Central memory CD8-positive, alpha-beta T cell (primary cell): ENCODE results near the gene IFNAR2.
"Not testable (repeated sequence)": the region's sequence is repeated elsewhere in the genome, so short reads cannot be mapped to it uniquely, and the experiment has no call there.

Source experiments
- ATAC-seq: fragments of 150-1000 bp; cut with Tn5 transposase; replicated peaks from 2 replicates; pipeline ENCODE4 v1.10.0; 2022; ENCODE audit warnings: mild to moderate bottlenecking, moderate FRiP score, moderate number of reproducible peaks; ENCODE audit not compliant: poor library complexity, severe bottlenecking; ENCODE audit errors: extremely low read depth
- DNase-seq, 2 donors: peaks; one replicate each; pipeline ENCODE4 v3.0.0; 2021; ENCODE audit warnings: low spot score in 2 of 2
- H3K27ac Mint-ChIP-seq: one replicate; pipeline ENCODE4 v1.8.0; 2022; ENCODE audit warnings: low read depth, mild to moderate bottlenecking, moderate library complexity, mixed read lengths
- H3K27me3 Mint-ChIP-seq: one replicate; pipeline ENCODE4 v1.8.0; 2022; ENCODE audit warnings: mixed read lengths
- H3K36me3 Mint-ChIP-seq: one replicate; pipeline ENCODE4 v1.8.0; 2022; ENCODE audit warnings: mild to moderate bottlenecking, moderate library complexity, mixed read lengths; ENCODE audit not compliant: insufficient read depth
- H3K4me1 Mint-ChIP-seq: one replicate; pipeline ENCODE4 v1.8.0; 2022; ENCODE audit warnings: mixed read lengths
- H3K4me3 Mint-ChIP-seq: one replicate; pipeline ENCODE4 v1.8.0; 2022; ENCODE audit warnings: mild to moderate bottlenecking, moderate library complexity, mixed read lengths
- H3K9me3 Mint-ChIP-seq: one replicate; pipeline ENCODE4 v1.8.0; 2022; ENCODE audit warnings: mixed read lengths

IFNAR2 gene

GRCh38 chr21:33203371-33203724 is 26.4 kb upstream of the IFNAR2 start:
- DNase-seq (no peak), ATAC-seq (no peak)
- H3K36me3 Mint-ChIP-seq = peaks cover 7% of the 10 kb centered on the region
- H3K4me1 Mint-ChIP-seq = peaks cover 58% of the 10 kb centered on the region
- H3K4me3 Mint-ChIP-seq = no peak overlapping the region
- H3K9me3 Mint-ChIP-seq = no peaks in the 10 kb centered on the region
- H3K27me3 Mint-ChIP-seq = no peaks in the 10 kb centered on the region
- no peak overlapping the region for H3K27ac Mint-ChIP-seq

DNA sequence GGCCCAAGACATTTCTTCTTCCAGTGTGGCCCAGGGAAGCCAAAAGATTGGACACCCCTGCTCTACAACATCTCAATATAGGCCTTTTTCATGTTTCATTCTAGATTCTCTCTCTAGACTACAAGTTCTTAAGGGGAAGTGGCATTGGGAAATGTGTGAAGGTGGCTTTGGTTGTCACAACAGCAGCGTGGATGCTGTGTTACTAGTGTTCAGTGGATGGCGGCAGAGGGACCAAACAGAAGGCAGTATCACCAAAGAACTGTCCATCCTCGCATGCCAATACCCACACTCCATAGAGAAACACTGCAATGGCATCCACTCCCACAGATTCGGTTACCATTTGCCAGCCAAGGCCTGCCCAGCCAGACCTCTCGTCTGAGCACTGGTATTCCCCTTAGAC is 24.3 kb upstream of the IFNAR2 start:
- DNase-seq = peak in 1 of 2 donors; percentile 27
- Mint-ChIP-seq H3K4me1 (peaks cover 50% of the 10 kb centered on the region), H3K36me3 (peaks cover 7% of the 10 kb centered on the region), H3K27me3 (no peaks in the 10 kb centered on the region), H3K9me3 (no peaks in the 10 kb centered on the region), H3K4me3 (peak overlapping the region; percentile 69), H3K27ac (peak overlapping the region; percentile 91)
- peak; percentile 84 for ATAC-seq

DNA sequence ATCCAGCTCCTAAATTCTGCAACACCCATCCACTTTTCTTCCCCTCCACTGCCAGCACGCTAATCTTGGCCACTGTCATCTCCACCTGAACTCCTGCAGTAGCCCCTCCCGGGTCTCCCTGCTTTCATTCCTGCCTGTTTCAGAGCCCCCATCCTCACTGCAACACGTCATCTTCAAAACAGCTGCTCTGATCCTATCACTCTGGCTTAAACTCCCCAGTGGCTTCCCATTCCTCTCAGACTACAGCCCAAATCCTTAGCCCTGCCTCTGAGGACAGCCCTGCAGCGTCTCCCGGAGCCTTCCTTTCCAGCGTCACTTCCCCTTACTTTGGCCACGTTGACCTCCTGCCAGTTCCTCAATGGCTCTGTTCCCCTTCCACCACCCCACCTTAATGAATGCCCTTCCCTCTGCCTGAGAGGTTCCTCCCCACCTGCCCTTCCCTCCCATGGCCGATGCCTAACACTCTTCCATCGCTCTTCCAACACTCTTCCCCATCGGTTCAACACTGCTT is 22.9 kb upstream of the IFNAR2 start:
- H3K9me3 Mint-ChIP-seq = no peaks in the 10 kb centered on the region
- H3K4me1 Mint-ChIP-seq = peaks cover 45% of the 10 kb centered on the region
- ATAC-seq = no peak
- no peaks in the 10 kb centered on the region for H3K27me3 Mint-ChIP-seq
- H3K4me3 Mint-ChIP-seq = peak overlapping the region; percentile 47
- DNase-seq = no peak
- peaks cover 7% of the 10 kb centered on the region for H3K36me3 Mint-ChIP-seq
- H3K27ac Mint-ChIP-seq = peak overlapping the region; percentile 93

DNA sequence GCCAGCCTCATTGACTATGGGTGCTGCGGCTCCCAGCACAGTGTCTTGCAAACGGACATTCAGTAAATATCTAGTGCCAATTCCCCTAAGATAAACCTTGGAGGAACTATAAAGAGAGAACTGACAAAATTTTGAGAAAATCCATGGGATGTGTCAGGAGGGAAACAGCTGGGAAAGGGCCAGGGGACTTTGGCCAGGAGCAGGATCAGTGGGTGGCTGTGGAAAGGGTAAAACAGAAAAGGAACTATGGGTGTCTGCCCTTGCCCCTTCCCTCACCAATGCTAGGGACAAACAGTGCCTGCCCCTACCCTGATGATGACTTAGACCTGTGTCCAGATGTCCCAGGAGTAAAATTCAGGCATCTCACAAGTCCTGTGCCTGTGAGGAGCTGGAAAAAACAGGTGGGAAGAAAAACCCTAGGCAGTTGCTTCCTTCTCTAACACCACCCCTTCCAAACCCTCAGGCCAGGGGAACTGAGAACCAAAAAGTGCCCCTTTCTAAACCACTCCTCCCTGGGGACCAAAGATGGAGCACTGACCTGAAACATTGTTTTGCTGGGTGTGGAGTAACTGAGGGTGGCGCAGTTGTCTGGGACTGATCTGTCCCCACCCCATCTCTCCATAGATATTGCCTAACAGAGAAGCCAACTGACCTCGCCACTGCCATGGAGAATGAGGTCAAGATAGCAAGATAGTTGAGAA is 22.1 kb upstream of the IFNAR2 start:
- no peak for ATAC-seq
- H3K9me3 Mint-ChIP-seq = no peaks in the 10 kb centered on the region
- H3K27ac Mint-ChIP-seq = peak overlapping the region; percentile 93
- no peaks in the 10 kb centered on the region for H3K27me3 Mint-ChIP-seq
- H3K4me1 Mint-ChIP-seq = peaks cover 53% of the 10 kb centered on the region
- no peak for DNase-seq
- no peak overlapping the region for H3K4me3 Mint-ChIP-seq
- H3K36me3 Mint-ChIP-seq = peaks cover 9% of the 10 kb centered on the region

- no peak for DNase-seq
- Mint-ChIP-seq H3K9me3 (no peaks in the 10 kb centered on the region), H3K36me3 (peaks cover 9% of the 10 kb centered on the region), H3K27me3 (no peaks in the 10 kb centered on the region), H3K4me1 (peaks cover 53% of the 10 kb centered on the region), H3K4me3 (no peak overlapping the region), H3K27ac (no peak overlapping the region)
- ATAC-seq = no peak
Measured at GRCh38 chr21:33208534-33208933, 21.2 kb upstream of the IFNAR2 start.

DNA sequence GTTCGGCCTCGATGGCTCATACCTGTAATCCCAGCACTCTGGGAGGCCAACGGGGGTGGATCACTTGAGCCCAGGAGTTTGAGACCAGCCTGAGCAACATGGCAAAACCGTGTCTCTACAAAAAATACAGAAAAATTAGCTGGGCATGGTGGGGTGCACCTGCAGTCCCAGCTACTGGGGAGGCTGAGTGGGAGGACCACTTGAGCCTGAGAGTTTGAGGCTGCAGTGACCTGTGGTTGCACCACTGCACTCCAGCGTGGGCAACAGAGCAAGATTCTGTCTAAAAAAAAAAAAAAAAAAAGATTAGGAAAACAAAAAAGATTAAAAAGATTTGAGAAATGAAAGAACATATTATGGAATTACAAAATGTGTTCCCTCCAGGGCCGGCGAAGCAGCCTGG is 18.4 kb upstream of the IFNAR2 start:
- no peak overlapping the region for H3K4me3 Mint-ChIP-seq
- ATAC-seq (no peak), DNase-seq (no peak)
- no peaks in the 10 kb centered on the region for H3K27me3 Mint-ChIP-seq
- peaks cover 5% of the 10 kb centered on the region for H3K36me3 Mint-ChIP-seq
- peaks cover 65% of the 10 kb centered on the region for H3K4me1 Mint-ChIP-seq
- H3K9me3 Mint-ChIP-seq = no peaks in the 10 kb centered on the region
- peak overlapping the region; percentile 48 for H3K27ac Mint-ChIP-seq

- Mint-ChIP-seq H3K4me3 (peak overlapping the region; percentile 25), H3K36me3 (peaks cover 5% of the 10 kb centered on the region), H3K27ac (peak overlapping the region; percentile 52), H3K9me3 (no peaks in the 10 kb centered on the region), H3K27me3 (no peaks in the 10 kb centered on the region), H3K4me1 (peaks cover 66% of the 10 kb centered on the region)
- ATAC-seq (no peak), DNase-seq (no peak)
Measured at GRCh38 chr21:33211732-33212131, 18.0 kb upstream of the IFNAR2 start.

- Mint-ChIP-seq H3K9me3 (no peaks in the 10 kb centered on the region), H3K36me3 (peaks cover 5% of the 10 kb centered on the region), H3K27me3 (no peaks in the 10 kb centered on the region), H3K4me3 (peak overlapping the region; percentile 25), H3K4me1 (peaks cover 64% of the 10 kb centered on the region), H3K27ac (peak overlapping the region; percentile 52)
- DNase-seq (no peak), ATAC-seq (peak; percentile 38)
Measured at GRCh38 chr21:33212159-33212851, 17.4 kb upstream of the IFNAR2 start.

DNA sequence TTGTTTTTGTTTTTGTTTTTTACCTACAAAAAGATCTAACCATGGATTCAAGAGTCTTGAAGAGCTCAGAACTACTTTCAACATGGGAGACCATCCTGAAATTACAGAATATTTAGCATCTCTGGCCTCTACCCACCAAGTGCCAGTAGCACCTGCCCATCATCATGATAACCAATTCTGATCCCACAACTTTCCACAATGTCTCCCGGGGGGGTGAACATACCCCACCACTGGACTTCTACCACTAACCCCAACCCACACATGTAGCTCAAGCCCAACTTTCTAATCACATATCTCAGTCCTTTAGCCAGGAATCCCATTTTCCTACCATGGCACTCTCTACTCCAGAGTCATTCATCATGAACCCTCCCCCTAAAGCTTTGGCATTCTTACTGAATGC is 15.7 kb upstream of the IFNAR2 start:
- peak overlapping the region; percentile 9 for H3K4me3 Mint-ChIP-seq
- peak overlapping the region; percentile 80 for H3K27ac Mint-ChIP-seq
- DNase-seq = no peak

DNA sequence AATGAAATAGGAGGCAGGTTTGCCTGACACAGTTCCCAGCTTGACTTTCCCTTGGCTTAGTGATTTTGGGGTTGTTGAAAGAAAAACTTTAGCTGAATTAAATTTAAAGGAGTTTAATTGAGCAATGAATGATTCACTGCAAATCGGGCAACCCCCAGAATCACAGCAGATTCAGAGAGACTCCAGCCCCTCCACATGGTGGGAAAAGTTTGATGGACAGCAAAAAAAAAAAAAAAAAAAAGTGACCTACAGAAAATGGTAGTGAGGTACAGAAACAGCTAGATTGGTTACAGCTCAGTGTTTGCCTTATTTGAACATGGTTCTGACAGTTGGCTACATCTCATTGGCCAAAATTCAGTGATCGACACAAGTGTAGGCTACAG is 12.6 kb upstream of the IFNAR2 start:
- DNase-seq (no peak), ATAC-seq (no peak)
- Mint-ChIP-seq H3K4me3 (no peak overlapping the region), H3K36me3 (peaks cover 3% of the 10 kb centered on the region), H3K27ac (peak overlapping the region; percentile 80), H3K4me1 (peaks cover 78% of the 10 kb centered on the region), H3K9me3 (no peaks in the 10 kb centered on the region), H3K27me3 (no peaks in the 10 kb centered on the region)

More for the DNA sequence above, 15.7 kb upstream of the IFNAR2 start:
- Mint-ChIP-seq H3K4me1 (peaks cover 62% of the 10 kb centered on the region), H3K9me3 (no peaks in the 10 kb centered on the region), H3K27me3 (no peaks in the 10 kb centered on the region), H3K36me3 (peaks cover 3% of the 10 kb centered on the region)
- ATAC-seq = no peak

GRCh38 chr21:33219300-33219699 is 10.4 kb upstream of the IFNAR2 start:
- Mint-ChIP-seq H3K9me3 (no peaks in the 10 kb centered on the region), H3K4me1 (peaks cover 60% of the 10 kb centered on the region), H3K27ac (no peak overlapping the region), H3K27me3 (no peaks in the 10 kb centered on the region), H3K4me3 (no peak overlapping the region), H3K36me3 (peaks cover 2% of the 10 kb centered on the region)
- DNase-seq (no peak), ATAC-seq (no peak)

GRCh38 chr21:33219954-33220353 is 9.8 kb upstream of the IFNAR2 start:
- H3K4me1 Mint-ChIP-seq = peaks cover 53% of the 10 kb centered on the region
- H3K27me3 Mint-ChIP-seq = no peaks in the 10 kb centered on the region
- no peak for ATAC-seq
- no peak for DNase-seq
- no peak overlapping the region for H3K4me3 Mint-ChIP-seq
- peaks cover 2% of the 10 kb centered on the region for H3K36me3 Mint-ChIP-seq
- no peaks in the 10 kb centered on the region for H3K9me3 Mint-ChIP-seq
- H3K27ac Mint-ChIP-seq = no peak overlapping the region

DNA sequence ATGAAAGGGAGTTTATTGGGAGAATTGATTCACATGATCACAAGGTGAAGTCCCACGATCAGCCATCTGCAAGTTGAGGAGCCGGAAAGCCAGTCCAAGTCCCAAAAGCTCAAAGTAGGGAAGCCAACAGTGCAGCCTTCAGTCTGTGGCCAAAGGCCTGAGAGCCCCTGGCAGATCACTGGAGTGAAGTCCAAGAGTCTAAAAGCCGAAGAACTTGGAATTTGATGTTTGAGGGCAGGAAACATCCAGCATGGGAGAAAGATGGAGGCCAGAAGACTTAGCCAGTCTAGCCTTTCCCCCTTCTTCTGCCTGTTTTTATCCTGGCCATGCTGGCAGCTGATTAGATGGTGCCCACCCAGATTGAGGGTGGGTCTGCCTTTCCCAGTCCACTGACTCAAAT is 4.4 kb upstream of the IFNAR2 start:
- not testable (repeated sequence) for H3K4me3 Mint-ChIP-seq, ATAC-seq, H3K36me3 Mint-ChIP-seq, H3K27me3 Mint-ChIP-seq, H3K9me3 Mint-ChIP-seq, DNase-seq, H3K27ac Mint-ChIP-seq
- peaks cover 19% of the 10 kb centered on the region for H3K4me1 Mint-ChIP-seq
